Thymus (tissue), 11 donors: ENCODE data around the gene PLXND1. TPM values are rescaled to one million over a fixed set of nuclear protein-coding genes. Genes with fewer than 3 reads are reported as not detected.

Experiments
- DNase-seq, 9 donors: peaks; one replicate each; pipeline ENCODE4 v3.0.0-alpha.2; 2013; ENCODE audit warnings: low spot score in 9 of 9, low read depth in 6 of 9, missing footprints in 1 of 9
- H3K27ac ChIP-seq, 2 donors: one replicate each; pipeline ENCODE4 v1.5.1; 2013; ENCODE audit warnings: control low read depth in 1 of 2, low read depth in 1 of 2, low read length in 1 of 2, mild to moderate bottlenecking in 1 of 2, moderate library complexity in 1 of 2
- H3K27me3 ChIP-seq, 2 donors: one replicate each; pipeline ENCODE4 v1.5.1; 2013; ENCODE audit warnings: low read length in 1 of 2; ENCODE audit not compliant: control insufficient read depth in 2 of 2, insufficient read depth in 1 of 2
- H3K36me3 ChIP-seq, 2 donors: one replicate each; pipeline ENCODE4 v1.5.1; 2013; ENCODE audit warnings: low read length in 1 of 2, mild to moderate bottlenecking in 1 of 2, moderate library complexity in 1 of 2; ENCODE audit not compliant: control insufficient read depth in 2 of 2, insufficient read depth in 2 of 2
- H3K4me1 ChIP-seq, 2 donors: one replicate each; pipeline ENCODE4 v1.5.1; 2013; ENCODE audit warnings: low read length in 2 of 2; ENCODE audit not compliant: control insufficient read depth in 2 of 2, insufficient read depth in 2 of 2
- H3K4me3 ChIP-seq, 2 donors: one replicate each; pipeline ENCODE4 v1.5.1; 2013; ENCODE audit warnings: low read length in 2 of 2, control low read depth in 1 of 2, mild to moderate bottlenecking in 1 of 2
- H3K9me3 ChIP-seq, 2 donors: one replicate each; pipeline ENCODE4 v1.5.1; 2013; ENCODE audit warnings: low read length in 1 of 2, mild to moderate bottlenecking in 1 of 2; ENCODE audit not compliant: control insufficient read depth in 2 of 2, insufficient read depth in 1 of 2
- WGBS: extraction: QIAGEN DNeasy Blood & Tissue Kit; methylation state at CpG from one replicate; pipeline ENCODE4 v1.1.7; 2013; 5-methylcytosine and 5-hydroxymethylcytosine counted together
- polyA plus RNA-seq: library from polyadenylated mRNA; stranded (reverse); fragments of 200-250 nt; gene quantifications from one replicate; pipeline ENCODE4 v1.2.3, GENCODE V29; 2013
- total RNA-seq: library from RNA; stranded (reverse); fragments of 120-200 nt; gene quantifications from one replicate; pipeline ENCODE4 v1.2.4, GENCODE V29; 2013
- donor health status: healthy.

Gene PLXND1
- total and polyA plus RNA-seq, 2 donors: 31.2 to 106 TPM

GRCh38 chr3:129576514-129577352 is 29.7 kb downstream of the PLXND1 start:
- peak; percentile 78 to 96 (median 87) for DNase-seq
- H3K27ac ChIP-seq: peak overlapping the region; percentile 98 to 100
- 39% methylated on average over 18 of the region's 18 CpGs for WGBS
- no peaks in the 10 kb centered on the region for H3K27me3 ChIP-seq
- peaks cover 46 to 60% of the 10 kb centered on the region in 2 donors for H3K4me1 ChIP-seq
- H3K9me3 ChIP-seq: peaks cover 0 to 5% of the 10 kb centered on the region in 2 donors
- H3K36me3 ChIP-seq: peaks cover 52 to 62% of the 10 kb centered on the region in 2 donors
- H3K4me3 ChIP-seq: peak overlapping the region; percentile 4 to 15

GRCh38 chr3:129575997-129576384 is 30.5 kb downstream of the PLXND1 start:
- H3K36me3 ChIP-seq: peaks cover 52 to 62% of the 10 kb centered on the region in 2 donors
- peak in 2 of 9 donors; percentile 46 to 74 for DNase-seq

GRCh38 chr3:129575233-129575996 is 31.1 kb downstream of the PLXND1 start:
- Histone ChIP-seq H3K4me1 (peaks cover 46 to 60% of the 10 kb centered on the region in 2 donors), H3K9me3 (peaks cover 0 to 5% of the 10 kb centered on the region in 2 donors), H3K27ac (peak overlapping the region; percentile 96 to 100), H3K36me3 (peaks cover 56 to 62% of the 10 kb centered on the region in 2 donors), H3K4me3 (no peak overlapping the region), H3K27me3 (no peaks in the 10 kb centered on the region)
- 92% methylated on average over 19 of the region's 19 CpGs for WGBS
- peak in 1 of 9 donors; percentile 33 for DNase-seq

More at GRCh38 chr3:129575997-129576384, 30.5 kb downstream of the PLXND1 start:
- H3K4me3 ChIP-seq: no peak overlapping the region
- peak overlapping the region; percentile 96 to 100 for H3K27ac ChIP-seq
- WGBS: 53% methylated on average over 10 of the region's 10 CpGs
- peaks cover 0 to 5% of the 10 kb centered on the region in 2 donors for H3K9me3 ChIP-seq
- H3K4me1 ChIP-seq: peaks cover 46 to 60% of the 10 kb centered on the region in 2 donors
- no peaks in the 10 kb centered on the region for H3K27me3 ChIP-seq

- DNase-seq: no peak
- H3K27me3 ChIP-seq: no peaks in the 10 kb centered on the region
- peaks cover 0 to 5% of the 10 kb centered on the region in 2 donors for H3K9me3 ChIP-seq
- H3K27ac ChIP-seq: peak overlapping the region in 1 of 2 donors; percentile 58
- WGBS: 98% methylated on average over 24 of the region's 24 CpGs
- peaks cover 60 to 63% of the 10 kb centered on the region in 2 donors for H3K36me3 ChIP-seq
- H3K4me3 ChIP-seq: no peak overlapping the region
- peaks cover 42 to 55% of the 10 kb centered on the region in 2 donors for H3K4me1 ChIP-seq
Observed at GRCh38 chr3:129574206-129574605, 32.3 kb downstream of the PLXND1 start.

GRCh38 chr3:129573493-129573892 is 33.0 kb downstream of the PLXND1 start:
- DNase-seq: no peak
- Histone ChIP-seq H3K27me3 (no peaks in the 10 kb centered on the region), H3K27ac (no peak overlapping the region), H3K4me3 (no peak overlapping the region), H3K9me3 (peaks cover 0 to 5% of the 10 kb centered on the region in 2 donors), H3K36me3 (peaks cover 60 to 62% of the 10 kb centered on the region in 2 donors), H3K4me1 (peaks cover 35 to 48% of the 10 kb centered on the region in 2 donors)
- 94% methylated on average over 14 of the region's 14 CpGs for WGBS

- Histone ChIP-seq H3K4me1 (peaks cover 26 to 39% of the 10 kb centered on the region in 2 donors), H3K36me3 (peaks cover 60 to 61% of the 10 kb centered on the region in 2 donors), H3K27me3 (no peaks in the 10 kb centered on the region), H3K4me3 (no peak overlapping the region), H3K27ac (no peak overlapping the region), H3K9me3 (no peaks in the 10 kb centered on the region)
- no peak for DNase-seq
- 94% methylated on average over 18 of the region's 18 CpGs for WGBS
Observed at GRCh38 chr3:129572603-129573002, 33.9 kb downstream of the PLXND1 start.

- Histone ChIP-seq H3K9me3 (no peaks in the 10 kb centered on the region), H3K27me3 (no peaks in the 10 kb centered on the region), H3K27ac (no peak overlapping the region), H3K4me1 (peaks cover 19 to 32% of the 10 kb centered on the region in 2 donors), H3K4me3 (no peak overlapping the region), H3K36me3 (peaks cover 67 to 68% of the 10 kb centered on the region in 2 donors)
- DNase-seq: no peak
- 97% methylated on average over 22 of the region's 22 CpGs for WGBS
Observed at GRCh38 chr3:129571605-129572547, 34.6 kb downstream of the PLXND1 start.

- peaks cover 77 to 81% of the 10 kb centered on the region in 2 donors for H3K36me3 ChIP-seq
- no peak overlapping the region for H3K4me3 ChIP-seq
- no peak for DNase-seq
- 92% methylated on average over 7 of the region's 7 CpGs for WGBS
- no peak overlapping the region for H3K27ac ChIP-seq
- no peaks in the 10 kb centered on the region for H3K27me3 ChIP-seq
- H3K4me1 ChIP-seq: peaks cover 0 to 12% of the 10 kb centered on the region in 2 donors
- no peaks in the 10 kb centered on the region for H3K9me3 ChIP-seq
Observed at GRCh38 chr3:129569856-129570255, 36.6 kb downstream of the PLXND1 start.
